Daoy (cell line): ENCODE data around the gene CLIC2. TPM values are rescaled to one million over a fixed set of nuclear protein-coding genes. Genes with fewer than 3 reads are reported as not detected.
A peak's percentile ranks its signal among the peaks of the same experiment; 100 is the strongest.
"Not testable (repeated sequence)": the region's sequence is repeated elsewhere in the genome, so short reads cannot be mapped to it uniquely, and the experiment has no call there.

Experiments used
- DNase-seq: peaks from one replicate; pipeline ENCODE4 v3.0.0-alpha.2; 2015; ENCODE audit warnings: low read depth
- total RNA-seq: library from RNA; depleted of rRNA; stranded (reverse); fragments of >200 nt; shearing (Covaris generic); gene quantifications from 2 replicates; pipeline ENCODE4 v1.2.3, GENCODE V29; 2014; rRNA removed

CLIC2 gene
- total RNA-seq, result 4.4 and 11.5 TPM in 2 replicates

DNA sequence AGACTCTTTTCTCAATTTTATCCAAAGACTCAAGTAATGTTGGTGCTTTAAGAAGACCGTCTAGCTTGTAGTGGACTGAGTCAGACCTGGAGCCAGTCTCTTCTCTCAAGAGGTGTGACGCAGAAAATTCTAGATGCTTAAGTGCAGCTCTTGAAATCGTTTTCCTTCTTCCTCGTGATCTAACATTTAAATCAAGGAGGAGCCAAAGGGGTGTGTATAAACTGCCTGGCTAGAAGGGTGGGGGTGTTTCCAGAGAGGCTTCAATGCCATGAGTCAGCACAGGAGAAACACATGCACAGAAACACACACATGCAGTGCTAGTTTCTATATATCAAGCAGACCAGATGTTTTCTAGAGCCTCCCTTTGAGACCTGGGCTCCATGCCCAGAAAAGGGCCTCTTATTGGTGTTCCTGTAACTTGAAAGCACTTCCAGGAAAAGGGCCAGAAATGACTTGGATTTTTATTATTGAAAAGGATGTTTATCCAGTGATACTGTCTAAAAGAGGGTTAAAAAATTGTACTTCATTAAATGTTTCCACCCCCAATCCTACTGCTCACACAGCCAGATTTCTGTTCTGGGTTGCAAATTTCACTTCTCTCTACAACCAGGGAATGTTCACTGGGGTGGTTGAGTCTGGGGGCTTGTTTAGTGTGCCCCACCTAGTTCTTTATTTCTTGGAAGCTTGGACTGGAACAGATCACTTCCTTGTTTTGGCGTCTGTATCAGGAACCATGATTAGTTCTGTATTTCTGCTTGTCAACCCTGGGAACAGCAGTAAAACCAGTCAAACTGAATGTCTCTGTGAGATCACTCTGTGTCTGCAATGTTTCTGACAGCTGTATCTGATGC lies at the start of gene CLIC2:
Gene CLIC2 (minus strand): TSS at position 129 of the 851 bp plus-strand sequence. CDS start 187 bp downstream, outside the sequence.
- DNase-seq, result peak; percentile 42

DNA sequence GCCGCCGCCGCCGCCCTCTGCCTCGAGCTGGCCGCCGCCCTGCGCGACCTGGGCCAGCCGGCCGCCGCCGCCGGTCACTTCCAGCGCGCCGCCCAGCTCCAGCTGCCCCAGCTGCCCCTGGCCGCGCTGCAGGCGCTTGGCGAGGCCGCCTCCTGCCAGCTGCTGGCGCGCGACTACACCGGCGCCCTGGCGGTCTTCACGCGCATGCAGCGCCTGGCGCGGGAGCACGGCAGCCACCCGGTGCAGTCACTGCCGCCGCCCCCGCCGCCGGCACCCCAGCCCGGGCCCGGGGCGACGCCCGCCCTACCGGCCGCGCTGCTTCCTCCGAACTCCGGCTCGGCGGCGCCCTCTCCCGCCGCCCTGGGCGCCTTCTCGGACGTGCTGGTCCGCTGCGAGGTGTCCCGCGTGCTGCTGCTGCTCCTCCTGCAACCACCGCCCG lies 48.1 kb upstream of the CLIC2 start:
- DNase-seq, result not testable (repeated sequence)

GRCh38 chrX:155381843-155382528 lies 47.6 kb upstream of the CLIC2 start, which contains the start of gene F8A2:
Gene F8A2 (plus strand): TSS chrX:155382095. CDS start chrX:155382115, 20 bp downstream.
- not testable (repeated sequence) for DNase-seq

DNA sequence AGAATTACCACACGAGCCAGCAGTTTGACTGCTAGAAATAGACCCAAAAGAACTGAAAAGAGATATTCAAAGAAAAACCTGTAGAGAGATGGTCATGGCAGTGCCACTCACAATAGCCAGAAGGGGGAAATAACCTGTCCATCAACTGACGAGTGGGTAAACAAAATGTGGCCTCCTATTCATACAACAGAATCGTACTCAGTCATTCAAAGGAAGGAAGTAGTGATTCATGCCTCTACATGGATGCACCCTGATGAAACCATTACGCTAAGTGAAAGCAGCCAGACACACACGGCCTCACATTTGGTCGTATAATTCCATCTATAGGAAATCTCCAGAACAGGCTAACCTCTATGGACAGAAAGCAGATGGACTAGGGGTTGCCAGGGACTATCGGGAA lies 45.4 kb upstream of the CLIC2 start:
- DNase-seq, result not testable (repeated sequence)

- not testable (repeated sequence) for DNase-seq
These were observed 39.5 kb upstream of the CLIC2 start for GRCh38 chrX:155373777-155374458.

- not testable (repeated sequence) for DNase-seq
These were observed 29.3 kb upstream of the CLIC2 start for GRCh38 chrX:155363712-155364111.

DNA sequence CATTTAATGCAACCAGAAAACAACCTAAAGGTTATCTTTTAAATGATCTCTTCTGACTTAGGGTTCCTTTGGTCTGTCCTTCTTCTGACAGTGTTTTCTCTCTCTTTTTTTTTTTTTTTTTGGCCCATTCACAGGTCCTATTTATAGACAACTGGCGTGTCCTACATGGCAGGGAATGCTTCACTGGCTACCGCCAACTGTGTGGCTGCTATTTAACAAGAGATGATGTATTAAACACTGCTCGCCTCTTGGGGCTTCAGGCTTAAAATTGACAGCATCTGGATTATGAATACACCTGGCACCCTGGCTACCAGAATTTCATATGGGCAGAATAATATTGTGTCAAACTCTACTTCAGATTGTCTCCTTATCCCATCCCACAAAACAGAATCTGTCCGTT lies 15.0 kb upstream of the CLIC2 start:
- DNase-seq, result not testable (repeated sequence)

GRCh38 chrX:155345689-155346088 lies 11.3 kb upstream of the CLIC2 start:
- DNase-seq, result not testable (repeated sequence)

DNA sequence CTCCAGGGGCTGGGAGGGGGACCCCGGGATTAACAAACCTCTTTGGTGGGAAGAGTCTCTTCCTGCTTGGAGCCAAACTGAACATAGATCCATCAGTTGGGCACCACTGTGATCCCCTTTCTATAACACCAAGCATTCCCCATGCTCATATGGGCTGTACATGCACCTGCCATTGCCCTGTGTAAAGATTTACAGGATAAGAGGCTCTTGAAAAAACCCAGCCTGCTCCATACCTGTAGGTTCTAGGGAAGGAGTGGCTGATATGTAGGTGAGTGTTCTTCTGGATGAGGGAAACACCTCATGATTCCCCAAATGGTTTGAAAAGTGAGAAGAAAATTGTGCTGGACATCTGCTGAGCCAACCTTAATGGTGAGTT lies 911 bp upstream of the CLIC2 start:
- DNase-seq, result not testable (repeated sequence)

GRCh38 chrX:155333544-155334100 lies 792 bp downstream of the CLIC2 start:
- no peak for DNase-seq

- DNase-seq, result no peak
These were observed 3.4 kb downstream of the CLIC2 start for GRCh38 chrX:155330992-155331391.

GRCh38 chrX:155329293-155329692 lies 5.1 kb downstream of the CLIC2 start:
- no peak for DNase-seq

DNA sequence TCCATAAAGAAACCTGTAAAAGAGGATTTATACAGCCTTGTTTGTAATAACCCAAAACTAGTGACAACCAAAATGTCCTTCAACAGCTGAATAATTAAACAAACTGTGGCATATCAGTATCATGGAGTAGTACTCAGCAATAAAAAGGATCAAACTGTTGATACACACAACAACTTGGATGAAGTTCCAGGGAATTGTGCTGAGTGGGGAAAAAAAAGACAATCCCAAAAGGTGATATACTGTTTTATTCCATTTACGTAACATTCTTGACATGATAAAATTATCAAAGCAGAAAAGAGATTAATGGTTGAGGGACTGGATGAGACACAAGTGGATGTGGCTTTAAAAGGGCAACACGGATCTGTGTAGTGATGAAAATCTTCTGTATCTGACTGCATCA lies 7.8 kb downstream of the CLIC2 start:
- no peak for DNase-seq

DNA sequence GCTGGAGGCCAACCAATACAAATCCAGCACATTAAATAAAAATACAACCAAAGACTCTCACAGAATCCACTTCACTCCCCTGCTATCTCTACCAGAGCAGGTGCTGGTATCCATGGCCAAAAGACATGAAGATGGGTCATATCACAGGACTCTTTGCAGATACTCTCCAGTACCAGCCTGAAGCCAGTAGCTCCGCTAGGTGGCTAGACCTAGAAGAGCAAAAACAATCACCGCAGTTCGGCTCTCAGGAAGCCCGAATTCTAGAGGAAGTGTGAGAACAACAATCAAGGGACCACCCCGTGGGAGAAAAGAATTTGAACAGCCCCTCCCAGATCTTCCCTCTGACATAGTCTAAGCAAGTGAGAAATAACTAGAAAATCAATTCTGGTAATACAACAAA lies 20.2 kb downstream of the CLIC2 start:
- DNase-seq, result no peak

DNA sequence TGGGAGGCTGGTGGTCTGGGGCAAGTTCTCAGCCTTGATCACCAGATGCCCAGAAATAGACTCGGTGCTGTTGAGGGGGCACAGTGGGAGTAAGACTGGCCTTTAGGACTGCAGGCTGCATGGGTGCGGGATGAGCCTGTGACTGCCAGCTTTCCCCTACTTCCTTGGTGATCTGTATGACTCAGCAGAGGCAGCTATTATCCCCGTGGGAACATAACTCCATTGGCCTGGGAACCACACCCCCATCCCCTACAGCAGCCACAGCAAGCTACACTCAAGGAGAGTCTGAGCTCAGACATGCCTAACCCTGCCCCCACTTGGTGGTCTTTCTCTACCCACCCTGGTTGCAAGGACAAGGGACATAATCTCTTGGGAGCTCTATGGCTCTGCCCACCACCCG lies 20.6 kb downstream of the CLIC2 start:
- DNase-seq, result peak; percentile 1

DNA sequence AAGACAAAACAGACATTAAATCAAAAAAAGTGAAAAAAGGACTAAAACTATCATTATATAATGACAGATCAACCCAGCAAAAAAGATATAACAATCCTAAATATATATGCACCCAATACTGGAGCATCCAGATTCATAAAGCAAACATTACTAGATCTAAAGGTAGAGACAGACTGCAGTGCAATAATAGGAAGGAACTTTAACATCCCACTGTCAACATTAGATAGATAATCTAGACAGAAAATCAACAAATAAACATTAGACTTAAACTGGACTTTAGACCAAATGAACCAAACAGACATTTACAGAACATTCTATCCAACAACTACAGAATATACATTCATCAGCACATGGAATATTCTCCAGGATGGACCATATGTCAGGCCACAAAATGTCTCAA lies 40.6 kb downstream of the CLIC2 start:
- DNase-seq, result no peak

DNA sequence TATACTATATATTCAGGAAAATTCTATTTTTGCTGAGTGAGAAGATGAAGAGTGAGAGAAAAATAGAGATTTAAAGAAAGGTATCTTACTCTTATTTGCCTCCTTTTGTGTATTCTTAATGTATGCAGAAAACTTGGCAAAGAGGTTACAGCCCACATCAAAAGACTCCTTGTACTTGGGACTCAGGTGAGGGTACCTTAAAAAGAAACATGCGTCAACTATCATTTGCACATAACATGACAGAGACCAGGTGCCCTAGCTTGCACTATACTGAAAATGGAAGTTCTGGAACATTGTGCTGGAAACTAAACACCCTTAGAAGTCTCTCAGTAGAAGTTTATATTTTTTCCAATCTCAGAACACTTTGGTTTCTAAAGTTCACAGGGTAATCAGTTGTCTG lies 54.5 kb downstream of the CLIC2 start:
- no peak for DNase-seq

DNA sequence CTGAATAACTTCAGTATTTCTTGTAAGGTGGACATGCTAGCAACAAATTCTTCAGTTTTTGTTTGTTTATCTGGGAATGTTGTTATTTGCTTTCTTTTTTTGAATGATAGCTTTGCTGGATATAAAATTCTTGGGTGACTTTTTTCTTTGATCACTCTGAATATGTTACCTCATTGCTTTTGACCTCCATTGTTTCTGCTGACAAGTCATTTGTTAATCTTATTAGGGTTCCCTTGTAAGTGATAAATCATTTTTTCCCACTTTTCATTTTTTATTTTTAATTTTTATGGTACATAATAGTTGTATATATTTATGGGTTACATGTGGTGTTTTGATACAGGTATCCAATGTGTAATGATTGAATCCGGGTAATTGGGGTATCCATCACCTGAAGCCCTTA lies 63.4 kb downstream of the CLIC2 start:
- no peak for DNase-seq

DNA sequence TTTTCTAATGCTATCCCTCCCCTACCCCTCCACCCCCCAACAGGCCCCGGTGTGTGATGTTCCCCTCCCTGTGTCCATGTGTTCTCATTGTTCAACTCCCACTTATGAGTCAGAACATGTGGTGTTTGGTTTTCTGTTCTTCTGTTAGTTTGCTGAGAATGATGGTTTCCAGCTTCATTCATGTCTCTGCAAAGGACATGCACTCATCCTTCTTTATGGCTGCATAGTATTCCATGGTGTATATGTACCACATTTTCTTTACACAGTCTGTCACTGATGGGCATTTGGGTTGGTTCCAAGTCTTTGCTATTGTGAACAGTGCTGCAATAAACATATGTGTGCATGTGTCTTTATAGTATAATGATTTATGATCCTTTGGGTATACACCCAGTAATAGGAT lies 66.4 kb downstream of the CLIC2 start:
- DNase-seq, result not testable (repeated sequence)

GRCh38 chrX:155266439-155266838 lies 68.0 kb downstream of the CLIC2 start:
- no peak for DNase-seq

DNA sequence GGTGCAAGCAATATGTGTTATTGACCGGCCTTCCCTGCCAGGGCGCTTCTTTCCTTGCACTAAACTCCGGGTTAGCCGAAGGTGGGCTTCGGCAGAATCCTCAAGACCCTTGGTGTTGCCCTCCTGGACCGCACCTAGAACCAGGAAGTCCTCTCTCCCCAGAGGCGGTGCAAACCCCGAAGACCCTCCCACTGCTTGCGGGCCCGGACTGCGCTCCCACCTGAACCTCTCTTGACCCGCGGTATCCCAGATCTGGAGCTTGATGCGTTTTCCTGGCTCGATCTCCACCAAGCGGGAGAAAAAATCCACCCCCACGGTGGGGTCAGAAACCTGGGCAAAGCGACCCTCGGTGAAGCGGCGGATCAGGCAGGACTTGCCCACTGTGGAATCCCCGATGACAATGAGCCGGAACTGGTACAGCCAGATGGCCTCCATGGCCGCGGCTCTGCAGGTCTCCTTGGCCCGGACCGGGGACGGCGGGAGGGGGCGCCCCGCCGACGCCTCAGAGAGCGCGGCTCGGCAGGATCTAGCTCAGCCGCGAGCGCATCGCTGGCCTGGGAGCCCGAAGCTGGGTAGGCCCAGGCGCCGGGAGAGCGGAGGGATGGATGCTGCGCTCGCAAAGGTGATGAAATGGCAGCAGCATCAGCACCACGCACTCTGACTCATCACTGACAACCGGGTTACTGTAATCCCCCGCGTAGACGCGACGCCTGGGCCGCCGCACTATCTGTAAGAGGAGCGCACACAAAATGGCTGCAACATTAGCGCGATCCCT lies 70.4 kb downstream of the CLIC2 start, which contains the start of gene RAB39B:
Gene RAB39B (minus strand): TSS at position 638 of the 775 bp plus-strand sequence. CDS start 203 bp downstream, at position 435.
- peak; percentile 68 for DNase-seq
